C4-2B (cell line): ENCODE measurements around the gene SRM.
"Not testable (repeated sequence)": the region's sequence is repeated elsewhere in the genome, so short reads cannot be mapped to it uniquely, and the experiment has no call there.

ENCODE experiments used
- H3K27ac ChIP-seq: fragments of 450-650 bp; 2 replicates; pipeline ENCODE4 v1.5.1; 2017
- CTCF ChIP-seq: fragments of 450-650 bp; conservative IDR thresholded peaks from 2 replicates; pipeline ENCODE4 v1.5.1; 2017; ENCODE audit warnings: mild to moderate bottlenecking
- ZFX ChIP-seq: fragments of 450-650 bp; IDR thresholded peaks from 2 replicates; pipeline ENCODE4 v1.6.1; 2017

The SRM gene

GRCh38 chr1:11071463-11072215 lies 11.8 kb upstream of the SRM start:
- TF ChIP-seq CTCF (no peak), ZFX (no peak)
- H3K27ac ChIP-seq, result peak overlapping the region; percentile 61

DNA sequence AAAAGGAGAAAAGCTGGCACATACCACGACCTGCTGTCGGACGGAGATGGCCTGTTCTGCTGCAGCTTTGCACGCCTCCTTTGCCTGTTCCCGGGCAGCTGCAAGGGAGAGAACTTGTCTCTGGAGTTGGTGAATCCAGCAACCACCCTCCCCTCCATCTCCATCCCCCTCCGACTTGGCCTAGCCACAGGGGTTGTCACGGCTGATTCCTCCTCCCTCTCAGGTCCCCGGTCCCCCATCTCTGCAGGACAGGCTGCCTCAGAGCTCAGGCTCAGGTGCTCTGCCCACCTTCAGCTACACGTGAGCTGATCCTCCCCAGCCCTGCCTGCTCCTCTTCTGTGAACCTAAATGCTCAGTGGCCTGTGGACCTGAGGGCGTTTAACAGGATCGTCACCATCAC lies 11.1 kb upstream of the SRM start:
- TF ChIP-seq CTCF (no peak), ZFX (no peak)
- peak overlapping the region; percentile 61 for H3K27ac ChIP-seq

GRCh38 chr1:11068600-11069473 lies 9.0 kb upstream of the SRM start:
- TF ChIP-seq CTCF, result no peak
- TF ChIP-seq ZFX, result no peak
- no peak overlapping the region for H3K27ac ChIP-seq

GRCh38 chr1:11067716-11068599 lies 8.1 kb upstream of the SRM start:
- no peak for TF ChIP-seq ZFX
- TF ChIP-seq CTCF, result no peak
- no peak overlapping the region for H3K27ac ChIP-seq

GRCh38 chr1:11065796-11066195 lies 6.0 kb upstream of the SRM start:
- TF ChIP-seq CTCF, result no peak
- H3K27ac ChIP-seq, result no peak overlapping the region

DNA sequence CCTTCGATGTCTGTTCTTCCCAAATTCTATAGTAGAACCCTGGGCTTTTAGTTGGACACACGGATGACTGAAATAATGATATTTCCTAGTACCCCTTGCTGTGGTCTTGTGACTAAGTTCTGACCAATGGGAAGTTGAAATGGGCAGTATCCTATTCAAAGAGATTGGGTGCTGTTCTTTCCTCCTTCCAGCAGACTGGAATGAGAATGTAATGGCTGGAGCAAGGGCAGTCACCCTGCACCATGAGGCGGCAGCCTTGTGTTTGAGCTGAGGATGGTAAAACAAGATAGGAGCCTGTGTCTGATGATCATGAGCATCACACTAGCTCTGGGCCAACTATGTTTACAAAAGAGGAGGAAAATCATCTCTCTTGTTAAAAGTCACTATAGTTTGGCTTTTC lies 5.1 kb upstream of the SRM start:
- no peak for TF ChIP-seq ZFX
- TF ChIP-seq CTCF, result no peak
- H3K27ac ChIP-seq, result no peak overlapping the region

DNA sequence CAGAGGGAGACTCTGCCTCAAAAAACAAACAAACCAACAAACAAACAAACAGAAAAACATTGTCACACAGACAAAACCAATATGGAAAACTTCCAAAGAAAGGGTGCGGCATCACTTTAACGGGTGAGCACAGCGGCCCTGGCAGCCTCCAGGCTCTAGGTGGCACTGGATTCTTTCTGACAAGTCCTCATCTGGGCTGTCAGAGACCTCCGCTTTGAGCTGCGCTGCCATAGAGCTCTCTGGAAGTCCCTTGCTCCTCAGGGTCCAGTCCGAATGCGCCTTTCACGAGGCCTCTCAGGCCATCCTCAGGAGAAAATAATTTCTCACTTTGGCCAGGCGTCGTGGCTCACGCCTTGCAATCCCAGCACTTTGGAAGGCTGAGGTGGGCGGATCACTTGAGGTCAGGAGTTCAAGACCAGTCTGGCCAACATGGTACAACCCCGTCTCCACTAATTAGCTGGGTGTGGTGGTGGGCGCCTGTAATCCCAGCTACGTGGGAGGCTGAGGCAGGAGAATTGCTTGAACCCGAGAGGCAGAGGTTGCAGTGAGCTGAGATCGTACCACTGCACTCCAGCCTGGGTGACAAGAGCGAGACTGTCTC lies 4.2 kb upstream of the SRM start:
- H3K27ac ChIP-seq, result not testable (repeated sequence)
